PFSK-1 (cell line): ENCODE data around the gene DGCR8.

Experiments used
- POLR2AphosphoS5 ChIP-seq: IDR thresholded peaks from 2 replicates; pipeline ENCODE4 v1.6.1; 2012; ENCODE audit warnings: low read depth, mild to moderate bottlenecking, control low read depth, low read length, moderate library complexity
- REST ChIP-seq, 2 experiments: IDR thresholded peaks; 2 replicates each; pipeline versions ENCODE4 v1.6.1 to v1.8.0; 2011 to 2012; ENCODE audit warnings: low read depth in 2 of 2, low read length in 2 of 2, control low read depth in 1 of 2, inconsistent platforms in 1 of 2, mild to moderate bottlenecking in 1 of 2, moderate library complexity in 1 of 2; ENCODE audit not compliant: insufficient read depth in 1 of 2
- SIN3A ChIP-seq: IDR thresholded peaks from 2 replicates; pipeline ENCODE4 v1.6.1; 2012; ENCODE audit warnings: mild to moderate bottlenecking, low read length, moderate library complexity, borderline replicate concordance; ENCODE audit not compliant: insufficient read depth
- TAF1 ChIP-seq: IDR thresholded peaks from 2 replicates; pipeline ENCODE4 v1.6.1; 2012; ENCODE audit warnings: low read length, control low read depth, borderline replicate concordance; ENCODE audit not compliant: insufficient read depth

GRCh38 chr22:20034143-20034542 is 45.9 kb upstream of the DGCR8 start:
- no peak for TF ChIP-seq POLR2AphosphoS5
- no peak for TF ChIP-seq TAF1
- no peak for TF ChIP-seq REST (IDR thresholded peaks at IDR 0.05; ENCODE audit: insufficient read depth in 1 of 2, low read depth in 2 of 2, low read length in 2 of 2)
- no peak for TF ChIP-seq SIN3A
